Measurements from ENCODE around the gene TOR1B.

TOR1B gene

DNA sequence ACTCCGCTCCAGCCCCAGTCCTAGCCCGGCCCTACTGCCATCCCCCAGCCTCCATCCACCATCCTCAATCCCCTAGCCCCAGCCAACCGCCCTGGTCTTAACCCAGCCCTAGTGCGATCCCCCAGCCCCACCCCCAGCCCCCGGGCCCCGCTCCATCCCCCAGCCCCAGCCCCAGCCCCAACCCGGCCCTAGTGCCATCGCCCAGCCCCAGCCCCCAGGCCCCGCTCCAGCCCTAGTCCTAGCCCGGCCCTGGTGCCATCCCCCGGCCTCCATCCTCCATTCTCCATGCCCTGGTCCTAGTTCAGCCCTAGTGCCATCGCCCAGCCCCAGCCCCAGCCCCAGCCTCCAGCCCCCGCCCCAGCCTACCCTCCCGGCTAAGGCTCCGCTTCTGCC is 20.6 kb downstream of the TOR1B start:
- peak; percentile 65 for ATAC-seq
- TF ChIP-seq ZNF8 (CRISPR knock-in tag; IDR thresholded peaks at IDR 0.05): no peak
- TF ChIP-seq OSR1 (CRISPR knock-in tag; IDR thresholded peaks at IDR 0.05): no peak

DNA sequence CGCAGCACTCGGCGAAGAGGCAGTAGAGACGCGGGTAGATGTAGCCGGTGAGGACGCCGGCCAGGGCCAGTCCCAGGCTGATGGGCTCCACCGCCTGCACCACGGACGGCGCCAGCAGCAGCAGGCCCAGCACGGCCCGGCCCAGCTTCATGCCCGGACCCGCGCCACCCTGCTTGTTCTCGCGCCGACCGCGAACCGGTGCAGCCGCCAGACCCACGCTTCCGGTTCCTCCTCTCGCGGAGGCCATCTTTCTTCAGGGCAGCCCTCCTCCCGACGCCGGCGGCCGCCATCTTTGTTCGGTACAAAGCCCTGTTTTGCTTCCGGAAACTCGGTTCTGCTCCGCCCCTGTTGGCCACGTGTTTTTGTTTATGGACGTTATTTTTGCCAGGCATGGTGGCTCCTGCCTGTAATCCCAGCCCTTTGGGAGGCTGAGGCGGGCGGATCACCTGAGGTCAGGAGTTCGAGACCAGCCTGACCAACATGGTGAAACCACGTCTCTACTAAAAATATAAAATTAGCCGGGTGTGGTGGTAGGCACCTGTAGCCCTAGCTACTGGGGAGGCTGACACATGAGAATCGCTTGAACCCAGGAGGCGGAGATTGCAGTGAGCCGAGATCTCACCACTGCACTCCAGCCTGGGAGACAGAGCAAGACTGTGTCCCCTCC is 21.1 kb downstream of the TOR1B start, which contains the start of gene TOR1A:
Gene TOR1A (minus strand): TSS at position 202 of the 667 bp plus-strand sequence. CDS start 51 bp downstream, at position 151.
- no peak for TF ChIP-seq ZNF8 (CRISPR knock-in tag; IDR thresholded peaks at IDR 0.05)
- TF ChIP-seq ZNF565 (CRISPR knock-in tag; conservative IDR thresholded peaks at IDR 0.05; ENCODE audit: low read depth): no peak
- TF ChIP-seq ZNF70 (CRISPR knock-in tag; IDR thresholded peaks at IDR 0.05): no peak
- 0 out of 2 replicates have a peak, but pooled peaks have one; percentile 68 for TF ChIP-seq SNAI2 (CRISPR knock-in tag; IDR thresholded peaks at IDR 0.05)
- 0 out of 2 replicates have a peak, but pooled peaks have one; percentile 26 for TF ChIP-seq GLIS3 (CRISPR knock-in tag; IDR thresholded peaks at IDR 0.05)
- TF ChIP-seq, protein P1, sequence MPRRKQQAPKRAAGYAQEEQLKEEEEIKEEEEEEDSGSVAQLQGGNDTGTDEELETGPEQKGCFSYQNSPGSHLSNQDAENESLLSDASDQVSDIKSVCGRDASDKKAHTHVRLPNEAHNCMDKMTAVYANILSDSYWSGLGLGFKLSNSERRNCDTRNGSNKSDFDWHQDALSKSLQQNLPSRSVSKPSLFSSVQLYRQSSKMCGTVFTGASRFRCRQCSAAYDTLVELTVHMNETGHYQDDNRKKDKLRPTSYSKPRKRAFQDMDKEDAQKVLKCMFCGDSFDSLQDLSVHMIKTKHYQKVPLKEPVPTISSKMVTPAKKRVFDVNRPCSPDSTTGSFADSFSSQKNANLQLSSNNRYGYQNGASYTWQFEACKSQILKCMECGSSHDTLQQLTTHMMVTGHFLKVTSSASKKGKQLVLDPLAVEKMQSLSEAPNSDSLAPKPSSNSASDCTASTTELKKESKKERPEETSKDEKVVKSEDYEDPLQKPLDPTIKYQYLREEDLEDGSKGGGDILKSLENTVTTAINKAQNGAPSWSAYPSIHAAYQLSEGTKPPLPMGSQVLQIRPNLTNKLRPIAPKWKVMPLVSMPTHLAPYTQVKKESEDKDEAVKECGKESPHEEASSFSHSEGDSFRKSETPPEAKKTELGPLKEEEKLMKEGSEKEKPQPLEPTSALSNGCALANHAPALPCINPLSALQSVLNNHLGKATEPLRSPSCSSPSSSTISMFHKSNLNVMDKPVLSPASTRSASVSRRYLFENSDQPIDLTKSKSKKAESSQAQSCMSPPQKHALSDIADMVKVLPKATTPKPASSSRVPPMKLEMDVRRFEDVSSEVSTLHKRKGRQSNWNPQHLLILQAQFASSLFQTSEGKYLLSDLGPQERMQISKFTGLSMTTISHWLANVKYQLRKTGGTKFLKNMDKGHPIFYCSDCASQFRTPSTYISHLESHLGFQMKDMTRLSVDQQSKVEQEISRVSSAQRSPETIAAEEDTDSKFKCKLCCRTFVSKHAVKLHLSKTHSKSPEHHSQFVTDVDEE (CRISPR knock-in tag; IDR thresholded peaks at IDR 0.05): peak; percentile 88
- no peak for TF ChIP-seq TCF4 (CRISPR knock-in tag; IDR thresholded peaks at IDR 0.05; ENCODE audit: borderline replicate concordance)
- TF ChIP-seq PPARA (CRISPR knock-in tag; IDR thresholded peaks at IDR 0.05; ENCODE audit: borderline replicate concordance): no peak
- no peak for TF ChIP-seq OSR1 (CRISPR knock-in tag; IDR thresholded peaks at IDR 0.05)
- TF ChIP-seq, protein P2, sequence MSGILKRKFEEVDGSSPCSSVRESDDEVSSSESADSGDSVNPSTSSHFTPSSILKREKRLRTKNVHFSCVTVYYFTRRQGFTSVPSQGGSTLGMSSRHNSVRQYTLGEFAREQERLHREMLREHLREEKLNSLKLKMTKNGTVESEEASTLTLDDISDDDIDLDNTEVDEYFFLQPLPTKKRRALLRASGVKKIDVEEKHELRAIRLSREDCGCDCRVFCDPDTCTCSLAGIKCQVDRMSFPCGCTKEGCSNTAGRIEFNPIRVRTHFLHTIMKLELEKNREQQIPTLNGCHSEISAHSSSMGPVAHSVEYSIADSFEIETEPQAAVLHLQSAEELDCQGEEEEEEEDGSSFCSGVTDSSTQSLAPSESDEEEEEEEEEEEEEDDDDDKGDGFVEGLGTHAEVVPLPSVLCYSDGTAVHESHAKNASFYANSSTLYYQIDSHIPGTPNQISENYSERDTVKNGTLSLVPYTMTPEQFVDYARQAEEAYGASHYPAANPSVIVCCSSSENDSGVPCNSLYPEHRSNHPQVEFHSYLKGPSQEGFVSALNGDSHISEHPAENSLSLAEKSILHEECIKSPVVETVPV (CRISPR knock-in tag; IDR thresholded peaks at IDR 0.05): no peak
- TF ChIP-seq RARB (CRISPR knock-in tag; IDR thresholded peaks at IDR 0.05): no peak
- TF ChIP-seq CSDC2 (CRISPR knock-in tag; IDR thresholded peaks at IDR 0.05): peak; percentile 31; the same call in 1 of the 2 replicates
- TF ChIP-seq ISL1 (CRISPR knock-in tag; IDR thresholded peaks at IDR 0.05): no peak
- TF ChIP-seq ZFP30 (CRISPR knock-in tag; IDR thresholded peaks at IDR 0.05): no peak
- peak; percentile 96 for ATAC-seq

DNA sequence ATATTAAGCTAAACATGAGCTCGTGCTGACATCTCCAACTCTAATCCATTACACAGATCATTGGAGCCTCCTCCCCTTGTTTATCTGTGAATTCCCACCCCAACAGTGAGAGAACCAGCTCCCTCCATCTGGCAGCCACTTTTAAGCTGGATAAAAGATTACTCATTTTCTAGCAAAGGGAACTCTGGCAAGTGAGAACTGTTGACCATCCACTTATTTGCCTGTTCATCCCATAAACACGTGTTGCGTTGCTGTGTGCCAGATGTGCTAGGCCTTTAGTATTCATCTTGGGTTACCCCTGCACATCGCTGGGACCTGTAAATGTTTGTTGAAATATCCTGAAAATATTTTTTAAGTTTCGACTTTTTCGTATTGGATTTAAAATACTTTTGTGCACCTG is 23.4 kb downstream of the TOR1B start:
- no peak for ATAC-seq
- TF ChIP-seq ISL1 (CRISPR knock-in tag; IDR thresholded peaks at IDR 0.05) (no peak), ZC3H10 (CRISPR knock-in tag; IDR thresholded peaks at IDR 0.05) (no peak), ZNF8 (CRISPR knock-in tag; IDR thresholded peaks at IDR 0.05) (no peak), OSR1 (CRISPR knock-in tag; IDR thresholded peaks at IDR 0.05) (no peak), ESRRG (CRISPR knock-in tag; IDR thresholded peaks at IDR 0.05) (no peak), CSDC2 (CRISPR knock-in tag; IDR thresholded peaks at IDR 0.05) (no peak), ZFP30 (CRISPR knock-in tag; IDR thresholded peaks at IDR 0.05) (no peak), ZFP3 (CRISPR knock-in tag; IDR thresholded peaks at IDR 0.05) (no peak), GLIS3 (CRISPR knock-in tag; IDR thresholded peaks at IDR 0.05) (no peak), RARB (CRISPR knock-in tag; IDR thresholded peaks at IDR 0.05) (no peak), ZNF70 (CRISPR knock-in tag; IDR thresholded peaks at IDR 0.05) (no peak), TCF4 (CRISPR knock-in tag; IDR thresholded peaks at IDR 0.05; ENCODE audit: borderline replicate concordance) (no peak), PPARA (CRISPR knock-in tag; IDR thresholded peaks at IDR 0.05; ENCODE audit: borderline replicate concordance) (no peak)
- TF ChIP-seq, protein P3, sequence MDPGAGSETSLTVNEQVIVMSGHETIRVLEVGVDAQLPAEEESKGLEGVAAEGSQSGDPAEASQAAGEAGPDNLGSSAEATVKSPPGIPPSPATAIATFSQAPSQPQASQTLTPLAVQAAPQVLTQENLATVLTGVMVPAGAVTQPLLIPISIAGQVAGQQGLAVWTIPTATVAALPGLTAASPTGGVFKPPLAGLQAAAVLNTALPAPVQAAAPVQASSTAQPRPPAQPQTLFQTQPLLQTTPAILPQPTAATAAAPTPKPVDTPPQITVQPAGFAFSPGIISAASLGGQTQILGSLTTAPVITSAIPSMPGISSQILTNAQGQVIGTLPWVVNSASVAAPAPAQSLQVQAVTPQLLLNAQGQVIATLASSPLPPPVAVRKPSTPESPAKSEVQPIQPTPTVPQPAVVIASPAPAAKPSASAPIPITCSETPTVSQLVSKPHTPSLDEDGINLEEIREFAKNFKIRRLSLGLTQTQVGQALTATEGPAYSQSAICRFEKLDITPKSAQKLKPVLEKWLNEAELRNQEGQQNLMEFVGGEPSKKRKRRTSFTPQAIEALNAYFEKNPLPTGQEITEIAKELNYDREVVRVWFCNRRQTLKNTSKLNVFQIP (CRISPR knock-in tag; IDR thresholded peaks at IDR 0.05; ENCODE audit: borderline replicate concordance, low read depth): no peak
- TF ChIP-seq, protein P1 (CRISPR knock-in tag; IDR thresholded peaks at IDR 0.05): no peak
- TF ChIP-seq, protein P2 (CRISPR knock-in tag; IDR thresholded peaks at IDR 0.05): no peak
- TF ChIP-seq, protein P4, sequence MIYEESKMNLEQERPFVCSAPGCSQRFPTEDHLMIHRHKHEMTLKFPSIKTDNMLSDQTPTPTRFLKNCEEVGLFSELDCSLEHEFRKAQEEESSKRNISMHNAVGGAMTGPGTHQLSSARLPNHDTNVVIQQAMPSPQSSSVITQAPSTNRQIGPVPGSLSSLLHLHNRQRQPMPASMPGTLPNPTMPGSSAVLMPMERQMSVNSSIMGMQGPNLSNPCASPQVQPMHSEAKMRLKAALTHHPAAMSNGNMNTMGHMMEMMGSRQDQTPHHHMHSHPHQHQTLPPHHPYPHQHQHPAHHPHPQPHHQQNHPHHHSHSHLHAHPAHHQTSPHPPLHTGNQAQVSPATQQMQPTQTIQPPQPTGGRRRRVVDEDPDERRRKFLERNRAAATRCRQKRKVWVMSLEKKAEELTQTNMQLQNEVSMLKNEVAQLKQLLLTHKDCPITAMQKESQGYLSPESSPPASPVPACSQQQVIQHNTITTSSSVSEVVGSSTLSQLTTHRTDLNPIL (CRISPR knock-in tag; IDR thresholded peaks at IDR 0.05; ENCODE audit: low read depth): no peak
- TF ChIP-seq, protein P5, sequence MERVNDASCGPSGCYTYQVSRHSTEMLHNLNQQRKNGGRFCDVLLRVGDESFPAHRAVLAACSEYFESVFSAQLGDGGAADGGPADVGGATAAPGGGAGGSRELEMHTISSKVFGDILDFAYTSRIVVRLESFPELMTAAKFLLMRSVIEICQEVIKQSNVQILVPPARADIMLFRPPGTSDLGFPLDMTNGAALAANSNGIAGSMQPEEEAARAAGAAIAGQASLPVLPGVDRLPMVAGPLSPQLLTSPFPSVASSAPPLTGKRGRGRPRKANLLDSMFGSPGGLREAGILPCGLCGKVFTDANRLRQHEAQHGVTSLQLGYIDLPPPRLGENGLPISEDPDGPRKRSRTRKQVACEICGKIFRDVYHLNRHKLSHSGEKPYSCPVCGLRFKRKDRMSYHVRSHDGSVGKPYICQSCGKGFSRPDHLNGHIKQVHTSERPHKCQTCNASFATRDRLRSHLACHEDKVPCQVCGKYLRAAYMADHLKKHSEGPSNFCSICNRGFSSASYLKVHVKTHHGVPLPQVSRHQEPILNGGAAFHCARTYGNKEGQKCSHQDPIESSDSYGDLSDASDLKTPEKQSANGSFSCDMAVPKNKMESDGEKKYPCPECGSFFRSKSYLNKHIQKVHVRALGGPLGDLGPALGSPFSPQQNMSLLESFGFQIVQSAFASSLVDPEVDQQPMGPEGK (CRISPR knock-in tag; IDR thresholded peaks at IDR 0.05; ENCODE audit: borderline replicate concordance): no peak
